Stimulated activated CD8-positive, alpha-beta memory T cell treated with anti-CD3 and anti-CD28 coated beads, Interleukin-15, amount 100 ng/mL, for 48 hours (primary cell): ENCODE measurements around the gene DRAXIN.
A peak's percentile ranks its signal among the peaks of the same experiment; 100 is the strongest.

Experiments used
- DNase-seq, 2 donors: peaks; one replicate each; pipeline ENCODE4 v3.0.0-alpha.2; 2020; ENCODE audit warnings: low read depth in 2 of 2

Gene DRAXIN

DNA sequence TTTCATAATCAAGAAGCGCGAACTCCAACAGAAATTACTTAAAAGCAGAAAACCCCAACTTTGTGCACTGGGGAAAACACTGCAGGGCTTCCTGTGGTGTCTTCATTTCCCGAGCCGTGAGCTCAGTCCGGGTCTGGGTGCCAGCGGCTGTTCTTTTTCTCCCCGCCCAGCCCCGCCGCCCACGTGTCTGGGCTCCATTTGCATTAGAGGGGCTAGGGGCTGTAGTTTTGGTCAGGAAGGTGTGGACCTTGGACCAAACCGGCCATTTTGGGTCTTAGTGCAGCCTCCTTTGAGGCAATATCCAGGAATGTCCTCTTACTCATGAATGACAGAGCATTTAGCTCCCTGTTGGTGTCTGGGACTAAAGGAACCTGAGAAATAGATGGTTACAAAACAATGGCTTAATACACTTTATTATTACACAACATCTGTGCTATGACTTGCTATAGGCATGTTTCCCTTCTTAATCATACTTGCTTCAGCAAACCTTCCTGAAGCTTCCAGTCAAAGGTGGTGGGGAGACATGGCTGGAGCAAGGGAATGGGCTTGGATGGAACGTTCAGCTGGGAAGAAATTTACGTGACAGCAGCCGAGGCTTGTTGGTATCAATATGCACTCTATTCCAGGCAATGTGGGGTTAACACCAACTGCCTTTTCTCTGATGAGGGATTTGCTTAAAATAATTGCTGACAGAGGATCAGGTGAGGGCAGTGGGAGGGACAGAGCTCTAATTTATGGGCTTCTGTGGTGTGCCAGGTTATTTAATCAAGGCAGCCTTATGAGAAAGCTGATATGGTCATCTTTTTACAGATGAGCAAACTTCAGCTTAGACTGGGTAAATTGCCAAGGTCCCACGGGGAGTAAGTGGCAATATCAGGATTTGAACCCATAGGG lies 45.5 kb downstream of the DRAXIN start:
- DNase-seq, result peak in 1 of 2 donors; percentile 11

DNA sequence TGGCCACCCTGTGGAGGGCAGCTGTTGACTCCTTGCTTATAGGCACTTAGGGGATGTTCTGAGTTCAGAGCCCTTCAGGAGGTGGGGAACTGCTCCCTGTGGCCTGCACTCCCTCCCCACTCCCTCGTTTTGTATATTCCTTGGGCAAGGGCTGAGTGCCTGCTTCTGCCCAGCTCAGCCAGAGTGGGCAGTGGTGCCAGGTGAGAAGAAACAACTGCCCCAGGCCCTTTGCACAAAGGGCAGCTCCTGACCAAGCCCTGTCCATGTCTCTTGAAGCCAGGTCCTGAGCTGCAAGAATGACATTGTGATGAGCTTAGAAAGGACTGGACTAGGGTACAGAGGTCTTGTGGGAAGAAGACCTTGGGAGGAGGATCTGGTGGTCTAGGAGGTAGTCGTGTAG lies 46.6 kb downstream of the DRAXIN start:
- no peak for DNase-seq

GRCh38 chr1:11738783-11739182 lies 47.3 kb downstream of the DRAXIN start:
- no peak for DNase-seq

- DNase-seq, result peak; percentile 14 to 26
Observed at GRCh38 chr1:11740258-11741192, 49.0 kb downstream of the DRAXIN start.

DNA sequence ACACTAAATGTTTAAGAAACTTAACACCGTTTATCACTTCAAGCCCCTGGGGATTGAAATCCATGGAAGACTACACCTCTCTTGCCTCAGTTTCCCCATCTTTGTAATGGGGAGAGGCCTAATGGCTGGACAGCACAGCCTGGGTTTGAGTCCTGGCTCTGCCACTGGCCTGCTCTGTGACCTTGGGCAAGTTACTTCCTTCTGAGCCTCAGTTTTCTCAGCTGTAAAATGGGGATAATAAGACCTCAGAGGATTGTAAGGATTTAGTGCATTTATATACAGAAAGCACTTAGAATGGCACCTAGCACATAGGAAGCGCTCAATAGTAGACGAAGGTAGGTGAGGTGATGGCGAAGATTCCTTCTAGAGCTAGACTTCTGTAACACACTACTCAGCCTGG lies 50.0 kb downstream of the DRAXIN start:
- no peak for DNase-seq

DNA sequence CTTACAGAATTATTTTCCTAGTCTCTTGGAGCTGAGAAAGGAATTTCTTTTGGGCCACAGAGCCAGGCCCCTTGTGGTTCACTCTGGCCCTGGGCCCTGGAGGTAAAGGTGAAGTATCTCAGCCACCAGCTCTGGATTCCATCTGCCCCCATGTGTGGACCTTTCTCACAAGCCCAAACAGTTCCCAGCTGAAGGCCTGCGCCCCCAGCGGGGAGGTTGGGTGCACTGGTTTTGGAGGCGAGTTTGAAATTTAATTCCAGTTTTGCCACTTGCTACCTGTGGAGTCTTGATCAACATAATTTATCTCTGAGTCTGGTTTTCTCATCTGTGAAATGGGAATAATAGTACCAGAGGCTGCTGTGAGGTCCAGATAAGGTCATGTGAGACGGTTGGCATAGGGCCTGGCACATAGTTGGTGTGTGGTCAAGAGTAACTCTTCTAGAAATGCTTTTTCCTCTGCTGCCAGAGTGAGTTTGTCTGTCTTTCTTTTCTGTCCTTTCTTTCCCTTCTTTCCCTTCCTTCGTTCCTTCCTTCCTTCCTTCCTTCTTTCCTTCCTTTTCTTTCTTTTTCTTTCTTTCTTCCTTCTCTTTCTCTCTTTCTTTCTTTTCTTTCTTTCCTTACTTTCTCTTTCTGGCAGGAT lies 50.5 kb downstream of the DRAXIN start:
- DNase-seq, result no peak

GRCh38 chr1:11744287-11744686 lies 52.8 kb downstream of the DRAXIN start:
- no peak for DNase-seq

- DNase-seq, result no peak
Observed at GRCh38 chr1:11746092-11746491, 54.6 kb downstream of the DRAXIN start.

DNA sequence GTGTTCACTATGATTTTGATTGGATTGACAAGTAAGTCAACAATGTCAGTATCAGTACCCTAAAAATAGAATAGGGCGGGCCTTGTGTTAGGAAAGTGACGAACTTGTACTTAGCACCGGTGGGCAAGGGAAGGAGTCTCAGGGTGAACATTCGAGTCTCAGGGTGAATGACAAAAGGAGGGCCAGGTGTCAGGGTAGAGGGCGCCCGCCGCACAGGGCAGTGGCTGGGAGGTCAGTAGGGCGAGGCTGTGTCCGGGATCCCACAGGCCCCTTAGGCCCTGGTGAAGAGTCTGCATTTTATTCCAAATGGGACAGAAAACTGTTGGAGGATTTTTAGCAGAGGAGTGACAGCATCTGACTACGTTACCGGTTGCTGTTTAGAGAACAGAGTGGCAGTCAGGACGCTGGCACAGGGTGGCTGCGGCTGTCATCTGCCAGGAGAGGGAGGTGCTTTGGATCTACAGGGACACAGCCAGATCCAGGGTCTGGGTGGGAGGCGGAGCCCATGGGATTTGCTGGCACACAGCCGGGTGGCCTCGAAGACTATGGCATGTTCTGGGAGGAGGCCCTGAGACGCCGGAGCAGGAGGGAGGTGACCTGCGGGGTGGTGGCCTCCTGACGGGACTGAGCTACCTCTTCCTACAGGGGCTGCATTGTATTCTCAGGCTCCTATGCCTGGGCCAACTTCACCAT lies 55.4 kb downstream of the DRAXIN start:
- no peak for DNase-seq

GRCh38 chr1:11748294-11749202 lies 57.0 kb downstream of the DRAXIN start:
- DNase-seq, result no peak

DNA sequence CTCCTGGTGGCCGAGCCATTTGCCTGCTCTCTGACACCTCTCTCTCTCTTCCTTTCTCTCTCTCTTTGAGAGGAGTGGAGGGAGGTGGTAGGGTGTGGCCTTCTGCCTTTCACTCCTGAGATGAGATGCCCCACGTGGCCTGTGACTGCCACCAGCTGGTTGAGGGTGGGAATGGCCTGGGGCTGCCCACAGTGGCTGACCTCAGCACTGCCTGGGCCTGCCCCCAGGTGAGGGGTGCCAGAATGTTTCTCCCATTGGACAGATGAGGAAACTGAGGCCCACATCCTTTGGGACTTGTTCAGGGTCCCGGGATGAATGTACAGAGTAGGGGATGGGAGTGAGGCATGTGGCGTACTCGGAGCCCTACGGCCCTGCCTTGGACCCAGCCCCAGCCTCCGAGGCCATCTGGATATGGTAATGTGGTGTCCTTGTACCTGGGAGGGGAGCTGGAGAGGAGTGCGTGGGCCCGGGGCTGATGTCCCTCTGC lies 57.7 kb downstream of the DRAXIN start:
- peak; percentile 32 to 34 for DNase-seq

- DNase-seq, result no peak
Observed at GRCh38 chr1:11749996-11750395, 58.5 kb downstream of the DRAXIN start.

DNA sequence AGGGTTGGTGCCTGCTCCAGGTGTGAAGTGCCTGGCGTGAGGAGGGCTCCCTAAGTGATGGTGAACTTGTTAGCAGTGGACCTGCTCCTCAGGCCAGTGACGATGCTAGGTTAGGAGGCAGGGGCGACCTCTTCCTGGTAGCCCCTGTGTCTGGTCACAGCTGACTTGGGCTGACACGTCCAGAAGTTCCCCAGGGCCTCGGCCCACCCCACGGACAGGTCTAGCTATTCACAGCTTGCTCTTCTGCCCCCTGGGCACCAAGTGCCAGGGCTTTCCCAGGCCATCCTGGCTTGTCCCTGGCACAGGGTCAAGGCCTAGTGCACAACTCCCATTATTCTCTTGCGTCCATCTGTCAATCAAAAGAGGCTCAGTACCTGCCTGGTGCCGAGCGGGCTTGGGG lies 59.6 kb downstream of the DRAXIN start:
- DNase-seq, result no peak

GRCh38 chr1:11752359-11753088 lies 61.0 kb downstream of the DRAXIN start:
- DNase-seq, result no peak

- DNase-seq, result no peak
Observed at GRCh38 chr1:11753555-11754208, 62.2 kb downstream of the DRAXIN start.

DNA sequence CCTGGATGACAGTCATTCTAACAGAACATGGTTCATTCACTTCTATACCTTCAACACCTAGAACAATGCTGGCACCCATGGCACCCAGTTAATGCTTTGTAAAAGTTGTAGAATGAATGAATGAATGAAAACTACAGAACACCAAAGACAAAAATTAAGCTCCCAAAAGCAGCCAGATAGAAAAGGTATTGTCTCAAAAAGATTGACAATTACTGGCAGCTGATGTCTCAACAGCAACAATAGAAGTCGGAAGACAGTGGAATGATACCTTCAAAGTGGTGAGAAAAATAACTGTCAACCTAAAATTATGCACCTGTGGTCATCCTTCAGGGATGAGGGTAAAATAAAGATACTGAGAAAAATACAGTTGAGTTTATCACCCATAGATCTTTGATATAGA lies 65.5 kb downstream of the DRAXIN start:
- DNase-seq, result no peak

GRCh38 chr1:11759791-11760190 lies 68.3 kb downstream of the DRAXIN start:
- DNase-seq, result no peak

GRCh38 chr1:11761285-11761684 lies 69.8 kb downstream of the DRAXIN start:
- DNase-seq, result no peak

DNA sequence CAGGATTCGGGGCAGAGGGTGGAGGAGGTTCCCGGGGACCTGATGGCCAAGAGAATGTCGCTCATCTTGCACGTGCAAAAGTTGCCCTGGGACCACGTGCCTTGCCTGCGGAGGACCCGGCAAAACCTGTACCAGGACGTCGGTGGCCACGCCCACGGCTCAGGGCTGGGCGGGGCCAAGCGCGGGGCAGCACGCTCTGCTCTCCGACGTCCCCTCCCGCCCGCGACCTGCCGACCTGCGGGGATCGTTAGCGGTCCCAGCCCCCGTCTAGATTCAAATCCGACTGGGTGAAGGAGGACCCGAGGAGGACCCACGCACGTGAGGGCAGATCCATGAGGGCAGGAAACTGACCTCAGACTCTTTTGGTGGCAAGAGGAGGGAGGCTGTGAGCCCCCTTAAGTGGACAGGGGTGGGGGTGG lies 70.5 kb downstream of the DRAXIN start, which contains the start of gene C1orf167:
C1orf167 (plus strand) TSS at position 206 of the 419 bp plus-strand sequence. CDS start 2,208 bp downstream, outside the sequence.
- peak in 1 of 2 donors; percentile 17 for DNase-seq
